Glutamatergic neuron (in vitro differentiated cells): Measurements from ENCODE around the gene RBFOX1. TPM values are rescaled to one million over a fixed set of nuclear protein-coding genes. Genes with fewer than 3 reads are reported as not detected.

Experiments
- DNase-seq: peaks from one replicate; pipeline ENCODE4 v3.0.0; 2022
- H3K27ac Mint-ChIP-seq: one replicate; pipeline ENCODE4 v1.8.0; 2020; ENCODE audit warnings: mild to moderate bottlenecking, mixed read lengths, inconsistent platforms; ENCODE audit not compliant: unreplicated experiment
- H3K27me3 Mint-ChIP-seq: one replicate; pipeline ENCODE4 v1.8.0; 2020; ENCODE audit warnings: mild to moderate bottlenecking, moderate library complexity, mixed read lengths, inconsistent platforms; ENCODE audit not compliant: unreplicated experiment
- H3K36me3 Mint-ChIP-seq: one replicate; pipeline ENCODE4 v1.8.0; 2020; ENCODE audit warnings: mild to moderate bottlenecking, mixed read lengths, inconsistent platforms; ENCODE audit not compliant: unreplicated experiment
- H3K4me1 Mint-ChIP-seq: one replicate; pipeline ENCODE4 v1.8.0; 2020; ENCODE audit warnings: mild to moderate bottlenecking, low read depth, mixed read lengths, inconsistent platforms; ENCODE audit not compliant: unreplicated experiment
- H3K4me3 Mint-ChIP-seq: one replicate; pipeline ENCODE4 v1.8.0; 2020; ENCODE audit warnings: mild to moderate bottlenecking, mixed read lengths, inconsistent platforms; ENCODE audit not compliant: unreplicated experiment
- H3K9me3 Mint-ChIP-seq: one replicate; pipeline ENCODE4 v1.8.0; 2020; ENCODE audit warnings: mild to moderate bottlenecking, moderate library complexity, mixed read lengths, inconsistent platforms; ENCODE audit not compliant: unreplicated experiment
- CTCF ChIP-seq: fragments of 200-600 bp; sonication (generic); IDR thresholded peaks from one replicate; pipeline ENCODE4 v1.5.0; 2021; ENCODE audit not compliant: partially characterized antibody, unreplicated experiment
- total RNA-seq: library from RNA; stranded (reverse); fragmentation: NEBNext Ultra II Directional; extraction: Animal tissue kit (Norgen Biotek cat#: 25700); gene quantifications from one replicate; pipeline ENCODE4 v1.2.1, GENCODE V29; 2021; ENCODE audit not compliant: unreplicated experiment

RBFOX1 gene
- total RNA-seq, 1 donor from 2014 or later: 30.5 TPM

- no peak for DNase-seq
- H3K4me3 Mint-ChIP-seq: no peak overlapping the region
- no peak overlapping the region for H3K27ac Mint-ChIP-seq
These were observed 90.9 kb downstream of the RBFOX1 start for GRCh38 chr16:7423434-7424044.

GRCh38 chr16:7426161-7426560 lies 93.5 kb downstream of the RBFOX1 start:
- peaks cover 8% of the 10 kb centered on the region for H3K27me3 Mint-ChIP-seq
- TF ChIP-seq CTCF: no peak
- DNase-seq: no peak
- no peak overlapping the region for H3K4me3 Mint-ChIP-seq
- peaks cover 2% of the 10 kb centered on the region for H3K4me1 Mint-ChIP-seq
- H3K9me3 Mint-ChIP-seq: peaks cover 8% of the 10 kb centered on the region
- no peaks in the 10 kb centered on the region for H3K36me3 Mint-ChIP-seq
- no peak overlapping the region for H3K27ac Mint-ChIP-seq

More at GRCh38 chr16:7423434-7424044, 90.9 kb downstream of the RBFOX1 start:
- H3K4me1 Mint-ChIP-seq: peaks cover 14% of the 10 kb centered on the region
- peaks cover 10% of the 10 kb centered on the region for H3K27me3 Mint-ChIP-seq
- TF ChIP-seq CTCF: no peak
- H3K36me3 Mint-ChIP-seq: no peaks in the 10 kb centered on the region
- H3K9me3 Mint-ChIP-seq: peaks cover 12% of the 10 kb centered on the region

GRCh38 chr16:7431723-7432122 lies 99.1 kb downstream of the RBFOX1 start:
- no peaks in the 10 kb centered on the region for H3K36me3 Mint-ChIP-seq
- H3K9me3 Mint-ChIP-seq: peaks cover 9% of the 10 kb centered on the region
- no peaks in the 10 kb centered on the region for H3K4me1 Mint-ChIP-seq
- no peak overlapping the region for H3K27ac Mint-ChIP-seq
- H3K27me3 Mint-ChIP-seq: peaks cover 3% of the 10 kb centered on the region
- no peak for DNase-seq
- no peak overlapping the region for H3K4me3 Mint-ChIP-seq
- TF ChIP-seq CTCF: no peak

- Mint-ChIP-seq H3K4me1 (peaks cover 12% of the 10 kb centered on the region), H3K27me3 (no peaks in the 10 kb centered on the region), H3K36me3 (no peaks in the 10 kb centered on the region), H3K27ac (no peak overlapping the region), H3K4me3 (no peak overlapping the region), H3K9me3 (peaks cover 7% of the 10 kb centered on the region)
- DNase-seq: no peak
- no peak for TF ChIP-seq CTCF
These were observed 103.7 kb downstream of the RBFOX1 start for GRCh38 chr16:7436306-7436705.

GRCh38 chr16:7437135-7437804 lies 104.6 kb downstream of the RBFOX1 start:
- Mint-ChIP-seq H3K27ac (no peak overlapping the region), H3K36me3 (no peaks in the 10 kb centered on the region), H3K9me3 (peaks cover 7% of the 10 kb centered on the region), H3K4me3 (no peak overlapping the region), H3K4me1 (peaks cover 18% of the 10 kb centered on the region), H3K27me3 (peaks cover 1% of the 10 kb centered on the region)
- no peak for TF ChIP-seq CTCF
- DNase-seq: no peak
